ENCODE data around the gene PMPCA. TPM values are rescaled to one million over a fixed set of nuclear protein-coding genes. Genes with fewer than 3 reads are reported as not detected.

PMPCA gene
- total and polyA plus RNA-seq, 2 donors (not counting 3 experiments of a cell fraction or from before 2014, with no cell fraction given): 69.0 to 75.3 TPM

DNA sequence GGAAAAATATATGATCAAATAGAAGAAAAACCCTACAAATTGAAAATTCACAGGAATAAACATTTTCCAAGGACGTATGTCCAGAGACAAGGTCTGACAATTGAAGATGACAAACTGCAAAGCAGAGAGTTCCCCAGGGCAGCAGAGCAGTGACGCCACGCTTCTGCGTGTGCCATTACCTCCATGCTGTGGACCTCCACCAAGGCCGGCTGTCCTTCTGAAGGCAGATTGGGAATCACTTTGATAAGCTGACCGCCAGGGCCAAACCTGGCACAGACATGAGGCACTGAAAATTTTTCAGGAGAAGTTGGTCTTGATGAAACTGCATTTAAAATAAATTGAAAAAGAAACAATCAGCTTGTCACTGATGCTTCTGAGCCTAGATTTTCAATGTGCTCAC lies 53.8 kb downstream of the PMPCA start:
- ChIA-PET CTCF (interaction anchor here (1.7 kb wide), 1 partner anchor 19 kb away, joined by 4 read pairs; no protein-coding TSS in a partner anchor), POLR2A (no interaction called here)
- Histone ChIP-seq H4K20me1 (replicated peaks; ENCODE audit: control insufficient read depth, extremely low read depth, insufficient read depth, low read length) (no peaks in the 10 kb centered on the region), H3K4me1 (ENCODE audit: control insufficient read depth, extremely low read depth, insufficient read depth, low read length) (no peaks in the 10 kb centered on the region), H3K27me3 (ENCODE audit: control insufficient read depth in 2 of 2, insufficient read depth in 2 of 2, low read length in 2 of 2) (no peaks in the 10 kb centered on the region), H3K9me3 (replicated peaks; ENCODE audit: control insufficient read depth, insufficient read depth, low read length) (no peaks in the 10 kb centered on the region), H3K9me1 (replicated peaks; ENCODE audit: control insufficient read depth, extremely low read depth, insufficient read depth, low read length) (no peaks in the 10 kb centered on the region), H2AFZ (ENCODE audit: low read depth, low read length) (no peak overlapping the region), H3K4me3 (replicated peaks in 1 of 3; ENCODE audit: insufficient read depth in 1 of 3, low read depth in 1 of 3, low read length in 3 of 3) (no peak overlapping the region), H3K79me2 (ENCODE audit: control insufficient read depth, insufficient read depth, low read length) (peaks cover 8% of the 10 kb centered on the region), H3K36me3 (ENCODE audit: control insufficient read depth in 2 of 2, extremely low read depth in 1 of 2, insufficient read depth in 2 of 2, low read length in 2 of 2) (peaks cover 39 to 68% of the 10 kb centered on the region in 2 experiments), H3K27ac (ENCODE audit: insufficient read depth, low read depth, low read length) (no peak overlapping the region), H3K9ac (replicated peaks; ENCODE audit: extremely low read depth, insufficient read depth, low read length) (no peak overlapping the region), H3K4me2 (ENCODE audit: insufficient read depth, low read length) (no peak overlapping the region)
- BruUV-seq (replicated peaks): no TSS peak
- no peak for DNase-seq (ENCODE audit: low read depth, low spot score)
- intact Hi-C loops (cut with micrococcal nuclease) (no loop called here), dilution Hi-C loops (cut with MboI; ENCODE audit: extremely low pct_ligation_motif_present, low sequenced_read_pairs) (no loop called here)
- no peak for FAIRE-seq
- TF ChIP-seq EZH2 (IDR thresholded peaks at IDR 0.05; ENCODE audit: borderline replicate concordance, low read depth, low read length, severe bottlenecking) (no peak), MYC (IDR thresholded peaks at IDR 0.05; ENCODE audit: low read depth, low read length) (no peak), POLR2A (IDR thresholded peaks at IDR 0.05; ENCODE audit: low read depth, low read length) (no peak), POLR2AphosphoS5 (IDR thresholded peaks at IDR 0.05; ENCODE audit: insufficient read depth, low read depth, low read length) (no peak), GATA2 (IDR thresholded peaks at IDR 0.05; ENCODE audit: insufficient read depth, insufficient read length, low read depth, low read length) (no peak), JUN (IDR thresholded peaks at IDR 0.05; ENCODE audit: borderline replicate concordance, insufficient read depth, insufficient read length, low read depth) (no peak), FOS (IDR thresholded peaks at IDR 0.05; ENCODE audit: borderline replicate concordance, insufficient read depth, low read length) (no peak)
- TF ChIP-seq, protein P1, sequence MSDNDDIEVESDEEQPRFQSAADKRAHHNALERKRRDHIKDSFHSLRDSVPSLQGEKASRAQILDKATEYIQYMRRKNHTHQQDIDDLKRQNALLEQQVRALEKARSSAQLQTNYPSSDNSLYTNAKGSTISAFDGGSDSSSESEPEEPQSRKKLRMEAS (IDR thresholded peaks at IDR 0.05; ENCODE audit: insufficient read depth, insufficient read length): no peak
- TF ChIP-seq, protein P2, sequence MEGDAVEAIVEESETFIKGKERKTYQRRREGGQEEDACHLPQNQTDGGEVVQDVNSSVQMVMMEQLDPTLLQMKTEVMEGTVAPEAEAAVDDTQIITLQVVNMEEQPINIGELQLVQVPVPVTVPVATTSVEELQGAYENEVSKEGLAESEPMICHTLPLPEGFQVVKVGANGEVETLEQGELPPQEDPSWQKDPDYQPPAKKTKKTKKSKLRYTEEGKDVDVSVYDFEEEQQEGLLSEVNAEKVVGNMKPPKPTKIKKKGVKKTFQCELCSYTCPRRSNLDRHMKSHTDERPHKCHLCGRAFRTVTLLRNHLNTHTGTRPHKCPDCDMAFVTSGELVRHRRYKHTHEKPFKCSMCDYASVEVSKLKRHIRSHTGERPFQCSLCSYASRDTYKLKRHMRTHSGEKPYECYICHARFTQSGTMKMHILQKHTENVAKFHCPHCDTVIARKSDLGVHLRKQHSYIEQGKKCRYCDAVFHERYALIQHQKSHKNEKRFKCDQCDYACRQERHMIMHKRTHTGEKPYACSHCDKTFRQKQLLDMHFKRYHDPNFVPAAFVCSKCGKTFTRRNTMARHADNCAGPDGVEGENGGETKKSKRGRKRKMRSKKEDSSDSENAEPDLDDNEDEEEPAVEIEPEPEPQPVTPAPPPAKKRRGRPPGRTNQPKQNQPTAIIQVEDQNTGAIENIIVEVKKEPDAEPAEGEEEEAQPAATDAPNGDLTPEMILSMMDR (IDR thresholded peaks at IDR 0.05; ENCODE audit: extremely low read depth in 1 of 2, insufficient read depth in 1 of 2, low read depth in 1 of 2, low read length in 2 of 2): no peak

Measured in endothelial cell of umbilical vein (primary cell).